HG02938 (cell line): ENCODE measurements around the gene F8.
"Not testable (repeated sequence)": the region's sequence is repeated elsewhere in the genome, so short reads cannot be mapped to it uniquely, and the experiment has no call there.

Source experiments
- ATAC-seq: cut with Tn5 transposase; IDR thresholded peaks from one replicate; pipeline ENCODE4 v1.9.1; 2021; ENCODE audit warnings: mild to moderate bottlenecking, moderate library complexity; ENCODE audit not compliant: unreplicated experiment

F8 gene

DNA sequence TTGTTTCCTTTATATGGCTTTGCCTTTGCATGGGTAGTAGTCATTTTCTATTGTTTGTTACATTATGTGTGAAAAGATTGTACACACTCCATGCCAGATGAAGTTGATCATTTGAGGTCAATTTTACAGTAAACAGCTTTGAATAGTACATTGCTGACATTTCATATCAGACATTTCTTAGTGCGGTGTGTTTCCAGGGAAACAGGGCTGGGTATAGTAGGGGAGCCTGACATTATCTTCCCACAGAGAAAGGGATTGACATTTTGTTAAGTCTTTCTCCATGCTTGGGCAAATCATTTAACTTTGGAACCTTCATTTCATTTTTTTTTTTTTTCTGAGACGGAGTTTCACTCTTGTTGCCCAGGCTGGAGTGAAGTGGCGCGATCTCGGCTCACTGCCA is 9.1 kb upstream of the F8 start:
- no peak for ATAC-seq

- ATAC-seq = no peak
Measured at GRCh38 chrX:155028877-155029291, 6.4 kb upstream of the F8 start.

GRCh38 chrX:155028129-155028528 is 5.6 kb upstream of the F8 start:
- ATAC-seq = no peak

DNA sequence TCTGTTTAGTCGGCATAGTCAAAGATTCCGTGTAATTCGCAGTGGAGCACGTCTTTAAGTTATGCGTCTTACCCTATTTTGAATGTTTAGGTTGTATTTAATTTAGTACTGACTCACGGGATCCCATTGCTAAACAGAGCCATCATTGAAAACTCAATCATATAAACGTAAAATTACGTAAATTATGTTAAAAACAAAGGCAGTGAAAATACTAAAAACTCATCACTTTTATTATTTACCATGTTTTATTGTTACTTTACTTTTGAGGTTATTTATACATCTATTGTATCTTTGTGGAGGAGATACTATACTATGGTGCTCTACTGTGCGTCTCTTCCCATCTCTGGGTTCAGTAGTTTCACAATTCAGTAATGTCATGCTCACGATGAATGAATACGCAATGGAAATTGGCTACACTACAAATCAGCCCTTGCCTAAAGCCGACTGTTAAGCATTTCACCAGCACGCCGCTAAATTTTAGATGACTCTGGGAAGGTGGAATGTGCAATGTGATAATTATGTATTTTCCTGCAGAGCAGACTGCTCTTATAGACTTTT is 5.1 kb upstream of the F8 start:
- no peak for ATAC-seq

GRCh38 chrX:155026727-155027508 is 4.4 kb upstream of the F8 start, which contains the start of gene FUNDC2:
FUNDC2 (plus strand) TSS chrX:155026844; CDS start chrX:155026939, 95 bp downstream.
- peak; percentile 85 for ATAC-seq

GRCh38 chrX:155026420-155026726 is 3.9 kb upstream of the F8 start:
- ATAC-seq = no peak

GRCh38 chrX:155023907-155024833 is 1.6 kb upstream of the F8 start:
- no peak for ATAC-seq

DNA sequence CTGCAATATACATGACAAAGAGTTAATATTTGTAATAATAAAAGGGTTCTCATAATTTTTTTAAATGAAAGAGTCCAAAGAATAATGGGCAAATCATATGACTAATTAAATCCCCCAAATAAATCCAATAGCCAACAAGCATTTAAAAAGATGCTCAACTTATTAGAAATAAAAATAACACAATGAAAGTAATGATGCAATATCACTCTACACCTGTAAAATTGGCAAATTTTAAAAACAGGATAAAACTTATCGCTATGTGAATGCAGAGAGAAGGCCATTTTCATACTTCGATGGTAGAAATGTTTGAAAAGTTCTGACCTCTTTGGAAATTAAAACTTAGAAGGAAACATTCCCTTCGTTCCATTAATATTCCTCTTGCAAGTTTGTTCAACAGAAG is 1.9 kb downstream of the F8 start:
- ATAC-seq = no peak

DNA sequence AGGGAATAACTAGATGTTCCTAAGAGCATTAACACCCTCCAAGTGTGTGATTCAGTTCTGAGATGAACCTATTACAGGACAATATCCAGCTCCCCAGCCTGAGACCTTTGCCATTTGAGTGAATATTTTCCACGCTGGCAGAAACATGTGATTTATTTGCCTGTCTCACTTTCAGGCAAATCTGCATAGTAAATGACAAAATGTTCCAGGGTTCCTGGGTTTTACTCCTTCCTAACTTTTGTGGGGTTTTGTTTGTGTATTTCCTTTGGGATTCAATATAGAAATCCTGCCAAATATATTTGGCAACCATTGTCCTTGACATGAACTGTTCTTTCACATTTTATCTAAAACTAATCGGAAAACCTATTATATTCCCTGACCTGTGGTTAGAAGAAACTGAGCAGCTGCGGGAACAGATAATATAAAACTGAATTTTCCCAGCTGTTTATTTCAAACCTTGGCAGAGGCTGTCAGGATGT is 12.5 kb downstream of the F8 start:
- ATAC-seq = no peak

GRCh38 chrX:155008578-155008977 is 13.9 kb downstream of the F8 start:
- not testable (repeated sequence) for ATAC-seq

GRCh38 chrX:155006913-155007671 is 15.4 kb downstream of the F8 start:
- ATAC-seq = not testable (repeated sequence)

DNA sequence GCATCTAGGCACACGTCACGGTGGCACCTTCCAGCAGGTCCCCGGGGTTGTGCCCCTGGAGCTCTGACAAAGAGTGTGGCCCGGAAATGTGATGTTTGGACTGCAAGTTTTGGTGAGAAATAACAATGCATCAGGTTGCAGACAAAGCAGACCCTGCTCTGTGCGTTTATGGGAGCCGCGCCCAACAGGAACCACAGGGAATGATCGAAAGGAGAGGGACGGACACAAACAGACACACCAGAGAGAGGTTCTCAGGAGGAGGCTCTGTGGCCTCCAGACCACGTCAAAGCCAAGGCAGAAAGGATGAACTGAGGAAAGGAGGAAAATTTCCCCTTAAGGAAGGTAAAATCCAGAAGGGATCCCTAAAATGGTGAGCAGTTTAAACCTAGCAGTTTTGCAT is 16.1 kb downstream of the F8 start:
- not testable (repeated sequence) for ATAC-seq

- ATAC-seq = no peak
Measured at GRCh38 chrX:155005190-155005589, 17.3 kb downstream of the F8 start.

- ATAC-seq = no peak
Measured at GRCh38 chrX:155001873-155002272, 20.6 kb downstream of the F8 start.

DNA sequence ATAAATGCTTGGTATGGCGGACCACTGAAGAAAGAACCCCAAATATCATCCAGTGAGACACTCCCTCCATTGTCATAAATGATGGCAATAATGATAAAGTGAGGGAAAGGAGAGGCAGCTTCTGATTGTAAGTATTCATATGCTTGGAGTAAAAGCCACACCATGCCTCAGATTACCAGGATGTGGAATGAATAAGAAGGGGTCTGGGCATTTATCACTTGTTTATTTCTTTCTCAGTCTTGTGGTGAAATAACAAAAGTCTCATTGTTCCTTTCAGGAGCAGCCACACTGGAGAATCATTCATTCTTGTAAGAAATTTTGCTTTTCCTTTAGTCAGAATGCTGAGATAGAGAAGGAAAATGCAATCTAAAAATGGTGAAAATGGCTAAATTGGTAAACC is 21.7 kb downstream of the F8 start:
- ATAC-seq = no peak

DNA sequence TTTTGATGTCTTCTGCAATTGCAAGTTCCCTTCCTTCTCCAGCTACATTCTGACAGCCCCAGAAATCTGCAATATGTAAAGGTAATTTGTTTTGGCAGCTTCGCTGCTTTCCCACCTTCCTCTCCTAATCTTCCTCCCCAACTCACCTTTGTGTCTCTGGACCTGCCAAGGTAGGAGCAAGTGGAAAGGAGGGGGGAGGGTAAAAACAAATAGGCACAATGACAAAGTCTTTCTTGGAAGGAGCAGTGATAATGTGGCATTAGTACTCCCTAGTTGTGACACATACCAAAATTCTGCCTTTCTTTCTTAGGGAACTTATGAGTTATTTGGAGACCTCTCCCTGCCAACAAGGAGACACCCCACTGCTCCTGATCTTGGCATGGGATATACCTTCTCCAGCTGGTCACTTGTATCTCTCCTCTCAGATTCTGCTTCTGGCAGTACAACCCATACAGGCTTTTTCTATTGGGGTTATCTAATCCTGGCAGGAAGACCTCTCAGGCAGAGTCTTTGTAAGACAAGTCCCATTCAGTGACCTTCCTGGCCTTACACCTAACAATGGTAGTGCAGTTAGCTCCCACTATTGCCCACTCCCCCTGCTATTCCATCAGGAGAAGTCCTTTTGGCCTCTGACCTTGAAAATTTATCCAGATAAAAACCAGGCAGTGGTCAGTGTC is 24.2 kb downstream of the F8 start:
- ATAC-seq = no peak

DNA sequence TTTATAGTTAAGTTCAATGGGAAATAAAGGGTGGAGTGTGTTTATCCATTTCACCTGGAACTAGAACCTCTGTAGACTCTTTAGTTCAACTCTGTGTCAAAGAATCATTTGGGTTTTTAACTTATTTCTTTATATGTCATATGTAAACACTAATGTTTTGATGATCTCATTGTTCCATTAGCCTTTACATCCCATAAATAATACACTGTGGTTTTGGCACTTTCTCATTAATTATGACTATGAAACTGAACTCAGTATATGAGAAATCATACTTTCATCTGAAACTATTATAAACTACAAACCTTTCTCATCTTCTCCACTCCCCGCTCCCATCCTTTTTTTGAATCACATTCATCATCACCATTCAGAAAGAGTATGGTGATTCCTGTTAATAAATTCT is 31.0 kb downstream of the F8 start:
- ATAC-seq = no peak

GRCh38 chrX:154991039-154991438 is 31.5 kb downstream of the F8 start:
- peak; percentile 33 for ATAC-seq

DNA sequence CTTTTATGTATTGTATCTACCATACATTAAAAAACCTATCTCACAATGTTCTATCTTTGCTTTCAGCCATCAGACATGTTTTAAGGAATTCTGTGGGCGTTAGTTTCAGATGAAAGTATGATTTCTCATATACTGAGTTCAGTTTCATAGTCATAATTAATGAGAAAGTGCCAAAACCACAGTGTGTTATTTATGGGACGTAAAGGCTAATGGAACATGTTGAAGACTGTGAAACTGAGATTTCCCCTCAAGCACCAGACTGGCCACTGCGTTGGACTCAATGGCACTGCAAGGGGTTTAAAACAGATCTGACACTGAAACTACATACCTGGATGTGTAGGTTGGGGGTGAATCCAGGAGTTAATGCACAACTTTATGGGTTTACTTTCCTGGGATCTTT is 32.0 kb downstream of the F8 start:
- peak; percentile 69 for ATAC-seq

GRCh38 chrX:154988719-154989118 is 33.8 kb downstream of the F8 start:
- no peak for ATAC-seq
